ENCODE measurements around the gene CELSR2. TPM values are rescaled to one million over a fixed set of nuclear protein-coding genes. Genes with fewer than 3 reads are reported as not detected.

Gene CELSR2
- polyA plus RNA-seq, 1 donor (not counting 4 experiments of a cell fraction or from before 2014, with no cell fraction given), result 7.3 TPM

GRCh38 chr1:109253803-109254620, 4.7 kb downstream of the CELSR2 start:
- Histone ChIP-seq H3K27me3 (ENCODE audit: control insufficient read depth, extremely low read depth, insufficient read depth, low read length) (no peaks in the 10 kb centered on the region), H3K27ac (ENCODE audit: control insufficient read depth, insufficient read depth, low read length) (peak overlapping the region; percentile 76), H3K9me1 (ENCODE audit: control insufficient read depth, extremely low read depth, insufficient read depth, low read length) (peaks cover 6% of the 10 kb centered on the region), H3K4me2 (ENCODE audit: control insufficient read depth, extremely low read depth, insufficient read depth, low read depth, low read length) (peak overlapping the region; percentile 86), H2AFZ (ENCODE audit: control insufficient read depth, low read length) (peak overlapping the region; percentile 68), H3K9ac (ENCODE audit: control insufficient read depth, extremely low read depth, insufficient read depth, low read length) (peak overlapping the region; percentile 76), H3K4me1 (ENCODE audit: control insufficient read depth, extremely low read depth, insufficient read depth, low read length) (peaks cover 55% of the 10 kb centered on the region), H4K20me1 (ENCODE audit: control insufficient read depth, extremely low read depth, insufficient read depth, low read length) (no peaks in the 10 kb centered on the region), H3K9me3 (ENCODE audit: control insufficient read depth, low read depth, low read length) (no peaks in the 10 kb centered on the region), H3K36me3 (ENCODE audit: control insufficient read depth in 2 of 2, extremely low read depth in 1 of 2, insufficient read depth in 2 of 2, low read length in 2 of 2) (peaks cover 6 to 13% of the 10 kb centered on the region in 2 experiments), H3K4me3 (ENCODE audit: control insufficient read depth in 2 of 3, extremely low read depth in 1 of 3, insufficient read depth in 2 of 3, low read depth in 1 of 3, low read length in 3 of 3) (peak overlapping the region; percentile 32 to 53 (median 51)), H3K79me2 (ENCODE audit: control insufficient read depth, insufficient read depth, low read length) (peaks cover 39% of the 10 kb centered on the region)
- dilution Hi-C loops (cut with MboI; ENCODE audit: extremely low pct_ligation_motif_present, low sequenced_read_pairs), result no loop called here
- FAIRE-seq (no peak), DNase-seq (ENCODE audit: low read depth, low spot score) (no peak)
- TF ChIP-seq, protein P1, sequence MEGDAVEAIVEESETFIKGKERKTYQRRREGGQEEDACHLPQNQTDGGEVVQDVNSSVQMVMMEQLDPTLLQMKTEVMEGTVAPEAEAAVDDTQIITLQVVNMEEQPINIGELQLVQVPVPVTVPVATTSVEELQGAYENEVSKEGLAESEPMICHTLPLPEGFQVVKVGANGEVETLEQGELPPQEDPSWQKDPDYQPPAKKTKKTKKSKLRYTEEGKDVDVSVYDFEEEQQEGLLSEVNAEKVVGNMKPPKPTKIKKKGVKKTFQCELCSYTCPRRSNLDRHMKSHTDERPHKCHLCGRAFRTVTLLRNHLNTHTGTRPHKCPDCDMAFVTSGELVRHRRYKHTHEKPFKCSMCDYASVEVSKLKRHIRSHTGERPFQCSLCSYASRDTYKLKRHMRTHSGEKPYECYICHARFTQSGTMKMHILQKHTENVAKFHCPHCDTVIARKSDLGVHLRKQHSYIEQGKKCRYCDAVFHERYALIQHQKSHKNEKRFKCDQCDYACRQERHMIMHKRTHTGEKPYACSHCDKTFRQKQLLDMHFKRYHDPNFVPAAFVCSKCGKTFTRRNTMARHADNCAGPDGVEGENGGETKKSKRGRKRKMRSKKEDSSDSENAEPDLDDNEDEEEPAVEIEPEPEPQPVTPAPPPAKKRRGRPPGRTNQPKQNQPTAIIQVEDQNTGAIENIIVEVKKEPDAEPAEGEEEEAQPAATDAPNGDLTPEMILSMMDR (optimal IDR thresholded peaks at IDR 0.05 in 1 of 3, IDR thresholded peaks at IDR 0.05 in 1 of 3, conservative IDR thresholded peaks at IDR 0.05 in 1 of 3; ENCODE audit: extremely low read depth in 1 of 3, insufficient read depth in 2 of 3, low read length in 3 of 3), result no peak
- no peak for TF ChIP-seq EZH2 (IDR thresholded peaks at IDR 0.05; ENCODE audit: low read length)

DNA sequence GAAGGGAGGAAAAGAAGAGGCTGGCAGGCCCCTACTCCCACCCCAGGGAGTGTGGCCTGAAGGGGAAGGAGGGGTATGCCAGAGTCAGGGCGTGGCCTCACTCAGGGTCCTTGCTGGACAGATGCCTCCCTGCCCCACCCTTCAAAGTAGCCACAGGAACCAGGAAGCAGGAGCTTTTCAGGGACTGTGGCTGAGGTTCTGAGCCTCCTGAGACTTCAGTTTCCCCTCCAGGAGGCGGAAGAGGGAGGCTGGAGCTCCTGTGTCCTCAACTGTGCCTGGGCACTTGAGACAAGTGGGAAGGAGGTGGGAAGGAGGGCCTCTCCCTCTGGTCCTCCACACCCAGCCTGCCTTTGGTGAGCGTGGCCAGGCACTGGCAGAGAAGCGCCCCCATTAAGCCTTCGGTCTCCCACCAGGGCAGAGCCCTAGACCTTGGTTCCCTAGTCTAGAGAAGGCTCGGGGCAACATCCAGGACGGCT, 5.3 kb downstream of the CELSR2 start:
- H2AFZ ChIP-seq (ENCODE audit: control insufficient read depth, low read length), result no peak overlapping the region
- TF ChIP-seq, protein P1 (optimal IDR thresholded peaks at IDR 0.05 in 1 of 3, IDR thresholded peaks at IDR 0.05 in 1 of 3, conservative IDR thresholded peaks at IDR 0.05 in 1 of 3; ENCODE audit: extremely low read depth in 1 of 3, insufficient read depth in 2 of 3, low read length in 3 of 3), result peak in 1 of 3 experiments; percentile 6
- TF ChIP-seq EZH2 (IDR thresholded peaks at IDR 0.05; ENCODE audit: low read length), result no peak
- H3K27me3 ChIP-seq (ENCODE audit: control insufficient read depth, extremely low read depth, insufficient read depth, low read length), result no peaks in the 10 kb centered on the region
- no peak overlapping the region for H3K27ac ChIP-seq (ENCODE audit: control insufficient read depth, insufficient read depth, low read length)
- peaks cover 8 to 16% of the 10 kb centered on the region in 2 experiments for H3K36me3 ChIP-seq (ENCODE audit: control insufficient read depth in 2 of 2, extremely low read depth in 1 of 2, insufficient read depth in 2 of 2, low read length in 2 of 2)
- H4K20me1 ChIP-seq (ENCODE audit: control insufficient read depth, extremely low read depth, insufficient read depth, low read length), result no peaks in the 10 kb centered on the region
- H3K4me3 ChIP-seq (ENCODE audit: control insufficient read depth in 2 of 3, extremely low read depth in 1 of 3, insufficient read depth in 2 of 3, low read depth in 1 of 3, low read length in 3 of 3), result peak overlapping the region in 2 of 3 experiments; percentile 14 to 25
- DNase-seq (ENCODE audit: low read depth, low spot score), result no peak
- peaks cover 6% of the 10 kb centered on the region for H3K9me1 ChIP-seq (ENCODE audit: control insufficient read depth, extremely low read depth, insufficient read depth, low read length)
- peaks cover 39% of the 10 kb centered on the region for H3K79me2 ChIP-seq (ENCODE audit: control insufficient read depth, insufficient read depth, low read length)
- peak overlapping the region; percentile 76 for H3K9ac ChIP-seq (ENCODE audit: control insufficient read depth, extremely low read depth, insufficient read depth, low read length)
- peaks cover 53% of the 10 kb centered on the region for H3K4me1 ChIP-seq (ENCODE audit: control insufficient read depth, extremely low read depth, insufficient read depth, low read length)
- peak overlapping the region; percentile 86 for H3K4me2 ChIP-seq (ENCODE audit: control insufficient read depth, extremely low read depth, insufficient read depth, low read depth, low read length)
- H3K9me3 ChIP-seq (ENCODE audit: control insufficient read depth, low read depth, low read length), result no peaks in the 10 kb centered on the region
- FAIRE-seq, result no peak
- dilution Hi-C loops (cut with MboI; ENCODE audit: extremely low pct_ligation_motif_present, low sequenced_read_pairs), result no loop called here

Measured in keratinocyte (primary cell).